Tibial nerve (tissue), 4 donors: ENCODE measurements around the gene PTPRT. TPM values are rescaled to one million over a fixed set of nuclear protein-coding genes. Genes with fewer than 3 reads are reported as not detected.

Experiments
- DNase-seq, 2 donors: peaks; one replicate each; pipeline ENCODE4 v3.0.0-alpha.2; 2019; ENCODE audit warnings: low spot score in 2 of 2
- H3K27ac ChIP-seq, 4 donors: fragments of 200-600 bp; sonication (generic) in 3 of 4; one replicate each; pipeline ENCODE4 v1.5.1; 2017 to 2019; ENCODE audit warnings: mild to moderate bottlenecking in 1 of 4
- H3K27me3 ChIP-seq, 2 donors: fragments of 200-600 bp; sonication (generic) in 1 of 2; one replicate each; pipeline versions ENCODE4 v1.5.1 to v1.6.0; 2017 to 2019
- H3K36me3 ChIP-seq, 3 donors: fragments of 200-600 bp; sonication (generic); one replicate each; pipeline ENCODE4 v1.5.1; 2018 to 2019
- H3K4me1 ChIP-seq, 4 donors: fragments of 200-600 bp; sonication (generic) in 3 of 4; one replicate each; pipeline ENCODE4 v1.5.1; 2017 to 2019
- H3K4me3 ChIP-seq, 4 donors: fragments of 200-600 bp; sonication (generic) in 3 of 4; one replicate each; pipeline ENCODE4 v1.5.1; 2017 to 2019; ENCODE audit warnings: mild to moderate bottlenecking in 1 of 4, moderate library complexity in 1 of 4
- H3K9me3 ChIP-seq, 4 donors: fragments of 200-600 bp; sonication (generic) in 3 of 4; one replicate each; pipeline ENCODE4 v1.5.1; 2017 to 2019
- EP300 ChIP-seq, 2 donors: sonication (generic); formaldehyde crosslinking; IDR thresholded peaks; one replicate each; pipeline ENCODE4 v1.6.1; 2017; ENCODE audit warnings: antibody characterized with exemption in 2 of 2, mild to moderate bottlenecking in 1 of 2
- POLR2A ChIP-seq, 2 donors: fragments of 450-650 bp; IDR thresholded peaks; one replicate each; pipeline ENCODE4 v1.6.1; 2017; ENCODE audit warnings: antibody characterized with exemption in 2 of 2, mild to moderate bottlenecking in 2 of 2, moderate library complexity in 2 of 2
- WGBS, 2 donors: methylation state at CpG; one replicate each; pipeline ENCODE4 v1.1.5; 2018; 5-methylcytosine and 5-hydroxymethylcytosine counted together
- total RNA-seq, 4 donors: library from RNA; depleted of rRNA; stranded (reverse); fragments of >200 nt; gene quantifications; one replicate each; pipeline ENCODE4 v1.1.0, GENCODE V29; 2016
- TF ChIP-seq, protein P1 (sequence below), 5 experiments: fragments of 200-600 bp in 3 of 5; fragments of 450-650 bp in 2 of 5; sonication (generic) in 3 of 5; IDR thresholded peaks; one replicate each; pipeline ENCODE4 v1.5.1; 2016 to 2019; ENCODE audit warnings: antibody characterized with exemption in 5 of 5, mild to moderate bottlenecking in 3 of 5, moderate library complexity in 2 of 5

The PTPRT gene
- total RNA-seq, 4 donors from 2014 or later: under 0.01 TPM; not detected in 3

DNA sequence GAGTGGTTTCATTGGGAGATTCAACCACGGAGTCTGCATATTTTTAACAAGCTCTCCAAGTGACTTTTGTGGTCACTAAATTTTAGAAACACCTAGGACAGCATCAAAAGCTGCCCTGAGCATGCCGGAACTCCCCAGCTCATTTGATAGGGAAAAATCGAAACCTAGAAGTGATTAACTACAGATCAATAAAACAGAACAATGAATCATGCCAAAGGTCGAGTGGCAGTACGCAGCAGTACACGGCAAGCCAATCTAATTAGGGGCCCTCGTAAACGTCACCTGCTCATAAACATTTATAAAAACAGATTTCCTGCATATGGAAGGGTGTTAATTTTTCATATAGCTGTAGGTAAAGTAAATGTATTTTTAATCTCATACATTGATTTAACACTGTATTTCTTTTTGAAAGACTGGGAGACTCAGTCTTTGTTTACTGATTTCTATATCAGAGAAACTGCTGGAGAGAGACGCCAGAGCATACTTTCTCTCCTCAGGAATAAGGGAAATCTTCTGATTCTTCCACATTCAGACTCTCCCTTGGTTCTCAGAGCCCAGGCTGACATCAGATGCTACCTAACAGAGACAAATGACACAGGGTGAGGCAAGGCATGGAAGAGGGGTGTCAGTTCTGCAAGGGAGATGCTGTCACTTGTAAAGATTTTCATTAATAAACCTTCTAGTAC is 232.5 kb downstream of the PTPRT start:
- no peak for DNase-seq
- H3K36me3 ChIP-seq: no peaks in the 10 kb centered on the region
- no peaks in the 10 kb centered on the region for H3K27me3 ChIP-seq
- H3K4me1 ChIP-seq: no peaks in the 10 kb centered on the region
- 44 to 59% methylated on average over 9 of the region's 9 CpGs for WGBS, 2 donors
- no peak for TF ChIP-seq POLR2A (IDR thresholded peaks at IDR 0.05)
- TF ChIP-seq, protein P1, sequence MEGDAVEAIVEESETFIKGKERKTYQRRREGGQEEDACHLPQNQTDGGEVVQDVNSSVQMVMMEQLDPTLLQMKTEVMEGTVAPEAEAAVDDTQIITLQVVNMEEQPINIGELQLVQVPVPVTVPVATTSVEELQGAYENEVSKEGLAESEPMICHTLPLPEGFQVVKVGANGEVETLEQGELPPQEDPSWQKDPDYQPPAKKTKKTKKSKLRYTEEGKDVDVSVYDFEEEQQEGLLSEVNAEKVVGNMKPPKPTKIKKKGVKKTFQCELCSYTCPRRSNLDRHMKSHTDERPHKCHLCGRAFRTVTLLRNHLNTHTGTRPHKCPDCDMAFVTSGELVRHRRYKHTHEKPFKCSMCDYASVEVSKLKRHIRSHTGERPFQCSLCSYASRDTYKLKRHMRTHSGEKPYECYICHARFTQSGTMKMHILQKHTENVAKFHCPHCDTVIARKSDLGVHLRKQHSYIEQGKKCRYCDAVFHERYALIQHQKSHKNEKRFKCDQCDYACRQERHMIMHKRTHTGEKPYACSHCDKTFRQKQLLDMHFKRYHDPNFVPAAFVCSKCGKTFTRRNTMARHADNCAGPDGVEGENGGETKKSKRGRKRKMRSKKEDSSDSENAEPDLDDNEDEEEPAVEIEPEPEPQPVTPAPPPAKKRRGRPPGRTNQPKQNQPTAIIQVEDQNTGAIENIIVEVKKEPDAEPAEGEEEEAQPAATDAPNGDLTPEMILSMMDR (IDR thresholded peaks at IDR 0.05): no peak
- TF ChIP-seq EP300 (IDR thresholded peaks at IDR 0.05): no peak
- no peaks in the 10 kb centered on the region for H3K9me3 ChIP-seq
- no peak overlapping the region for H3K27ac ChIP-seq
- H3K4me3 ChIP-seq: no peak overlapping the region

DNA sequence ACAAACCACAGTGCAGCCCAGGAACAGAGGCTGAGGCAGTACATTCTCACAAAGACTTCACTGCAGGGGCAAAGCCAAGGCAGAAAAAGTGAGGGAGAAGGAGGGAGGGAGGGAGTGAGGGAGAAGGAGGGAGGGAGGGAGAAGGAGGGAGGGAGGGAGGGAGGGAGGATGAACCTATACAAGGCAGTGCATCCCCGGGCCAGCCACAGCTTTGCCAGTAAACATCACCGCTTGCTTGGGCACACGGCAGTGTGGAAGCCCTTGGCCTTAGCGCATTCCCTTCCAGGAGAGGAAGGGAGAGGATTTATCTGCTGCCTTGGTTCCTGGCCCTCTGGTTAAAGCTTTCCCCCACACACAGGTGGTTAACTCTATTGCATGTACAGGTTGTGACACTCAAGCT is 234.0 kb downstream of the PTPRT start:
- no peaks in the 10 kb centered on the region for H3K9me3 ChIP-seq
- no peak for TF ChIP-seq EP300 (IDR thresholded peaks at IDR 0.05)
- TF ChIP-seq, protein P1 (IDR thresholded peaks at IDR 0.05): no peak
- no peak for TF ChIP-seq POLR2A (IDR thresholded peaks at IDR 0.05)
- H3K4me3 ChIP-seq: no peak overlapping the region
- 92 to 97% methylated on average over 4 of the region's 4 CpGs for WGBS, 2 donors
- no peak for DNase-seq
- H3K36me3 ChIP-seq: no peaks in the 10 kb centered on the region
- H3K4me1 ChIP-seq: no peaks in the 10 kb centered on the region
- H3K27ac ChIP-seq: no peak overlapping the region
- no peaks in the 10 kb centered on the region for H3K27me3 ChIP-seq

DNA sequence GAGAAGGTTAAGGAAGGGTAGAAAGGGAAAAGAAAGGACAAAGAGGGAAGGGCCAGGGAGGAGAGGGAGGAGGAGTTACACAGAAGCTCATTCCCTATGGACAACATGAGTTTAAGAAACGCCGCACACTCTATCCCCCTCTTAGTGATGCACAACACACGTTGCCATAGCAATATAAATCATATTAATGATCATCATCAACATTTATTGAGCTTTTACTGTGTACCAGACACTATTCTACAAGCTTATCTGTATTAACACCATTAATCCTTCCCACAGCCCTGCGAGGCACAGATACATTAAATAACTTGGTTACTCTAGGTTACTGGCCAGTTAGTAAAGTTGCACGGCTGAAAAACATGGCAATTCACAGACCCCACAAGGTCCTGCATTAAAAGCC is 234.8 kb downstream of the PTPRT start:
- H3K9me3 ChIP-seq: peaks cover 0 to 4% (median 0%) of the 10 kb centered on the region in 4 donors
- DNase-seq: no peak
- H3K4me3 ChIP-seq: no peak overlapping the region
- H3K4me1 ChIP-seq: no peaks in the 10 kb centered on the region
- TF ChIP-seq, protein P1 (IDR thresholded peaks at IDR 0.05): no peak
- TF ChIP-seq EP300 (IDR thresholded peaks at IDR 0.05) (no peak), POLR2A (IDR thresholded peaks at IDR 0.05) (no peak)
- H3K27me3 ChIP-seq: no peaks in the 10 kb centered on the region
- 44 to 51% methylated on average over 5 of the region's 5 CpGs for WGBS, 2 donors
- no peak overlapping the region for H3K27ac ChIP-seq
- H3K36me3 ChIP-seq: no peaks in the 10 kb centered on the region

DNA sequence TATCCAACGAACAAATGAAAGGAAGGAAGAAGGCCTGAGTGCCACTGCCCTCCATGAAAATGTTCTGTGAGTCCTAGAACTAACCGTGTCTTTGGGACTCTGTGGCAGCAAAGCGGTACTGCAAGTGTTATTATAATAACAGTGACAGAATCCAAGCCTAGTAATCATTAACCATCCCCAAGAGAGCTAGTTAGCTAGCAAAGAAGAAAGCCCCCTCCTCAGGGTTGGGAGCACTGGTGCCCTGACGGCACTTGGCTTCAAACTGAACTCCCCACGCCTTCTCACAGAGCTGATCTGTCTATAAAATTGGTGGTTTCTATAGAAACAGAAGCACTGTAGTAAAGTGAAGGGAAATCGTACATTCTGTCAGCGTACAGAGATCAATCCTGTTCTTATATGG is 239.8 kb downstream of the PTPRT start:
- H3K27ac ChIP-seq: no peak overlapping the region
- H3K9me3 ChIP-seq: peaks cover 0 to 24% (median 0%) of the 10 kb centered on the region in 4 donors
- H3K36me3 ChIP-seq: no peaks in the 10 kb centered on the region
- no peaks in the 10 kb centered on the region for H3K27me3 ChIP-seq
- no peak for DNase-seq
- no peak for TF ChIP-seq EP300 (IDR thresholded peaks at IDR 0.05)
- TF ChIP-seq, protein P1 (IDR thresholded peaks at IDR 0.05): no peak
- TF ChIP-seq POLR2A (IDR thresholded peaks at IDR 0.05): no peak
- H3K4me3 ChIP-seq: no peak overlapping the region
- WGBS, 2 donors: 70 to 78% methylated on average over 7 of the region's 7 CpGs
- H3K4me1 ChIP-seq: no peaks in the 10 kb centered on the region

- TF ChIP-seq POLR2A (IDR thresholded peaks at IDR 0.05) (no peak), EP300 (IDR thresholded peaks at IDR 0.05) (no peak)
- TF ChIP-seq, protein P1 (IDR thresholded peaks at IDR 0.05): no peak
- 41 to 48% methylated on average over 10 of the region's 10 CpGs for WGBS, 2 donors
These were observed 244.3 kb downstream of the PTPRT start for GRCh38 chr20:42945234-42945994.

More at GRCh38 chr20:42945234-42945994, 244.3 kb downstream of the PTPRT start:
- Histone ChIP-seq H3K4me1 (no peaks in the 10 kb centered on the region), H3K9me3 (peaks cover 0 to 24% (median 0%) of the 10 kb centered on the region in 4 donors), H3K27ac (no peak overlapping the region), H3K36me3 (no peaks in the 10 kb centered on the region), H3K4me3 (no peak overlapping the region), H3K27me3 (no peaks in the 10 kb centered on the region)
- DNase-seq: no peak
